ENCODE data around the gene MEX3D. TPM values are rescaled to one million over a fixed set of nuclear protein-coding genes. Genes with fewer than 3 reads are reported as not detected.
A peak's percentile ranks its signal among the peaks of the same experiment; 100 is the strongest.

MEX3D gene
- total RNA-seq, 1 experiment from 2014 or later, result 70.4 TPM

DNA sequence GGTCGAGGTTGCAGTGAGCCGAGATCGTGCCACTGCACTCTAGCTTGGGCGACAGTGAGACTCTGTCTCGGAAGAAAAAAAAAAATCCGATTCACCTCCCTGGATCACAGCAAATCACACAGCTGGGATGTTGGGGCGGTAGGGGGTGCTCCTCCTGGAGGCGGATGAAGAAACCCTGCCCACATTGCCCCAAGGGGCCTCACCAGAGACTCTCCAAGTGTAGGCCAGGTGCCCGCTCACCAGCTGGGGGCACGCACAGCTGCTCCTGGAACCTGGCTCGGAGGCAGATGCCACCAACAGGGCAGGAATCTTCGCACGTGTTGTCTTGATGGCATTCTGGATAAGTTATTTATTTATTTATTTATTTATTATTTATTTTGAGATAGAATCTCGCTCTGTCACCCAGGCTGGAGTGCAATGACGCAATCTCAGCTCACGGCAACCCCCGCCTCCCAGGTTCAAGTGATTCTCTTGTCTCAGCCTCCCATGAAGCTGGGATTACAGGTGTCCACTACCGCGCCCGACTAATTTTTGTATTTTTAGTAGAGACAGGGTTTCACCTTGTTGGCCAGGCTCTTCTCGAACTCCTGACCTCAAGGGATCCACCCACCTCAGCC is 34.1 kb upstream of the MEX3D start:
- Histone ChIP-seq H2BK120ac (ENCODE audit: low read depth, low read length, poor library complexity, severe bottlenecking) (no peak overlapping the region), H3K9ac (ENCODE audit: extremely low read depth, insufficient read length, low read length) (no peak overlapping the region), H4K91ac (ENCODE audit: insufficient read length, low read depth, low read length) (no peak overlapping the region), H3K4me1 (ENCODE audit: insufficient read depth, low read length) (no peaks in the 10 kb centered on the region), H3K9me3 (ENCODE audit: control insufficient read depth, low read depth, low read length) (no peaks in the 10 kb centered on the region), H3K79me2 (ENCODE audit: insufficient read depth, low read length) (peaks cover 18% of the 10 kb centered on the region; the same call in 1 of the 2 replicates), H4K8ac (replicated peaks; ENCODE audit: insufficient read length, low read depth, low read length) (no peak overlapping the region), H3K27me3 (ENCODE audit: insufficient read depth, low read length) (no peaks in the 10 kb centered on the region), H2BK5ac (ENCODE audit: insufficient read length, low read length) (no peak overlapping the region), H2BK20ac (ENCODE audit: low read depth, low read length, poor library complexity, severe bottlenecking) (no peak overlapping the region), H2BK15ac (ENCODE audit: low read depth, low read length) (no peak overlapping the region), H3K18ac (ENCODE audit: insufficient read length, low read depth, low read length) (no peak overlapping the region), H2AFZ (ENCODE audit: low read length) (no peak overlapping the region), H3K79me1 (ENCODE audit: insufficient read depth, low read depth, low read length, poor library complexity, severe bottlenecking) (peaks cover 4% of the 10 kb centered on the region), H3K27ac (ENCODE audit: insufficient read length, low read depth, low read length) (no peak overlapping the region), H3K4ac (ENCODE audit: low read depth, low read length) (no peak overlapping the region), H2BK12ac (ENCODE audit: insufficient read length, low read depth, low read length) (no peak overlapping the region), H3T11ph (ENCODE audit: low read length) (no peak overlapping the region), H2AK5ac (ENCODE audit: insufficient read length, low read length) (no peak overlapping the region), H3K14ac (ENCODE audit: insufficient read depth, low read length) (no peak overlapping the region), H3K23ac (ENCODE audit: insufficient read length, low read depth, low read length) (no peak overlapping the region), H3K56ac (ENCODE audit: insufficient read length, low read depth, low read length) (no peak overlapping the region), H3K4me2 (ENCODE audit: insufficient read depth, insufficient read length, low read length) (no peak overlapping the region), H4K20me1 (ENCODE audit: control insufficient read depth, insufficient read depth, insufficient read length) (no peaks in the 10 kb centered on the region), H3K23me2 (ENCODE audit: insufficient read length, low read depth, low read length, poor library complexity, severe bottlenecking) (peaks cover 9% of the 10 kb centered on the region), H4K5ac (ENCODE audit: insufficient read length, low read depth, low read length) (no peak overlapping the region)
- no peak for DNase-seq
- peak overlapping the region in 1 of 2 experiments; percentile 9; a peak in 2 of 5 replicates for H3K4me3 Mint-ChIP-seq
- no CpG with 5 or more reads among the region's 21 CpGs for WGBS (ENCODE audit: extremely low coverage, insufficient read length, low lambda C conversion rate)
- peaks cover 14 to 30% (median 27%) of the 10 kb centered on the region in 3 experiments for H3K36me3 Mint-ChIP-seq (ENCODE audit: insufficient read depth in 1 of 3, low read depth in 3 of 3)
- TF ChIP-seq, protein P1, sequence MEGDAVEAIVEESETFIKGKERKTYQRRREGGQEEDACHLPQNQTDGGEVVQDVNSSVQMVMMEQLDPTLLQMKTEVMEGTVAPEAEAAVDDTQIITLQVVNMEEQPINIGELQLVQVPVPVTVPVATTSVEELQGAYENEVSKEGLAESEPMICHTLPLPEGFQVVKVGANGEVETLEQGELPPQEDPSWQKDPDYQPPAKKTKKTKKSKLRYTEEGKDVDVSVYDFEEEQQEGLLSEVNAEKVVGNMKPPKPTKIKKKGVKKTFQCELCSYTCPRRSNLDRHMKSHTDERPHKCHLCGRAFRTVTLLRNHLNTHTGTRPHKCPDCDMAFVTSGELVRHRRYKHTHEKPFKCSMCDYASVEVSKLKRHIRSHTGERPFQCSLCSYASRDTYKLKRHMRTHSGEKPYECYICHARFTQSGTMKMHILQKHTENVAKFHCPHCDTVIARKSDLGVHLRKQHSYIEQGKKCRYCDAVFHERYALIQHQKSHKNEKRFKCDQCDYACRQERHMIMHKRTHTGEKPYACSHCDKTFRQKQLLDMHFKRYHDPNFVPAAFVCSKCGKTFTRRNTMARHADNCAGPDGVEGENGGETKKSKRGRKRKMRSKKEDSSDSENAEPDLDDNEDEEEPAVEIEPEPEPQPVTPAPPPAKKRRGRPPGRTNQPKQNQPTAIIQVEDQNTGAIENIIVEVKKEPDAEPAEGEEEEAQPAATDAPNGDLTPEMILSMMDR (conservative IDR thresholded peaks at IDR 0.05), result no peak
- peak overlapping the region in 1 of 3 experiments; percentile 73; a peak in 2 of 7 replicates for H3K27ac Mint-ChIP-seq
- peaks cover 13 to 18% of the 10 kb centered on the region in 2 experiments for H3K4me1 Mint-ChIP-seq
- no peaks in the 10 kb centered on the region; the same call in 1 of the 2 replicates for H3K27me3 Mint-ChIP-seq (ENCODE audit: low read depth)
- H3K9me3 Mint-ChIP-seq, result no peaks in the 10 kb centered on the region
